HepG2 (cell line): Measurements from ENCODE around the gene BCKDHB. TPM values are rescaled to one million over a fixed set of nuclear protein-coding genes. Genes with fewer than 3 reads are reported as not detected.

ENCODE experiments used
- ATM ChIP-seq: fragments of 450-650 bp; IDR thresholded peaks from 2 replicates; pipeline ENCODE4 v1.7.1; 2017; ENCODE audit warnings: mild to moderate bottlenecking, borderline replicate concordance
- BHLHE40 ChIP-seq: IDR thresholded peaks from 2 replicates; pipeline ENCODE4 v1.6.1; 2011; ENCODE audit warnings: low read length, improper control_type of control experiment
- CTCF ChIP-seq: sonication (generic); formaldehyde crosslinking; IDR thresholded peaks from 2 replicates; pipeline ENCODE4 v1.5.0; 2020; ENCODE audit warnings: mild to moderate bottlenecking, missing genetic modification reagents, moderate library complexity
- EP300 ChIP-seq, 3 experiments: sonication (generic) in 1 of 3; formaldehyde crosslinking in 1 of 3; IDR thresholded peaks; 2 replicates each; pipeline versions ENCODE4 v1.5.1 to v1.6.1; 2011 to 2020; ENCODE audit warnings: low read depth in 2 of 3, low read length in 2 of 3, borderline replicate concordance in 1 of 3, improper control_type of control experiment in 1 of 3, mild to moderate bottlenecking in 1 of 3, missing genetic modification reagents in 1 of 3, moderate library complexity in 1 of 3
- ERF ChIP-seq: IDR thresholded peaks from 2 replicates; pipeline ENCODE4 v1.6.1; 2018; ENCODE audit warnings: missing biosample characterization, missing genetic modification reagents
- HDAC6 ChIP-seq: fragments of 200-600 bp; sonication (generic); IDR thresholded peaks from 2 replicates; pipeline ENCODE4 v1.7.0; 2017; ENCODE audit warnings: mild to moderate bottlenecking, antibody characterized with exemption, low read length, low read depth
- HMG20B ChIP-seq: conservative IDR thresholded peaks from 2 replicates; pipeline ENCODE4 v1.6.1; 2016; ENCODE audit warnings: missing genetic modification reagents, missing compliant biosample characterization
- HNF1B ChIP-seq: sonication (generic); formaldehyde crosslinking; IDR thresholded peaks from 2 replicates; pipeline ENCODE4 v1.5.1; 2020; ENCODE audit warnings: mild to moderate bottlenecking, moderate library complexity, missing genetic modification reagents
- NFAT5 ChIP-seq: sonication (generic); formaldehyde crosslinking; IDR thresholded peaks from 2 replicates; pipeline ENCODE4 v1.4.0; 2020; ENCODE audit warnings: missing genetic modification reagents
- NR0B2 ChIP-seq: sonication (generic); formaldehyde crosslinking; IDR thresholded peaks from 2 replicates; pipeline ENCODE4 v1.4.0; 2020; ENCODE audit warnings: mild to moderate bottlenecking, missing genetic modification reagents
- PAWR ChIP-seq: sonication (generic); formaldehyde crosslinking; IDR thresholded peaks from 2 replicates; pipeline ENCODE4 v1.4.0; 2020; ENCODE audit warnings: missing genetic modification reagents, mild to moderate bottlenecking, borderline replicate concordance
- PAX8 ChIP-seq: sonication (generic); formaldehyde crosslinking; IDR thresholded peaks from 2 replicates; pipeline ENCODE4 v1.8.0; 2022; ENCODE audit warnings: mild to moderate bottlenecking, missing genetic modification reagents, borderline replicate concordance
- SMC3 ChIP-seq: IDR thresholded peaks from 2 replicates; pipeline ENCODE4 v1.6.1; 2011; ENCODE audit warnings: low read length, improper control_type of control experiment
- STAG1 ChIP-seq: sonication (generic); formaldehyde crosslinking; IDR thresholded peaks from 2 replicates; pipeline ENCODE4 v1.4.0; 2020; ENCODE audit warnings: missing genetic modification reagents
- TBP ChIP-seq: sonication (generic); formaldehyde crosslinking; IDR thresholded peaks from 2 replicates; pipeline ENCODE4 v1.5.0; 2020; ENCODE audit warnings: missing genetic modification reagents
- U2AF1 ChIP-seq: fragments of 200-400 bp; formaldehyde crosslinking; optimal IDR thresholded peaks from 2 replicates; pipeline ENCODE3; 2017; ENCODE audit warnings: mild to moderate bottlenecking, low read depth, low read length
- ZFP36 ChIP-seq: fragments of 150-350 bp; IDR thresholded peaks from 2 replicates; pipeline ENCODE4 v1.6.1; 2018; ENCODE audit warnings: borderline replicate concordance, low read length, low read depth; ENCODE audit not compliant: partially characterized antibody
- ZNF546 ChIP-seq: sonication (generic); formaldehyde crosslinking; conservative IDR thresholded peaks from 2 replicates; pipeline ENCODE4 v1.8.1; 2023; ENCODE audit warnings: mild to moderate bottlenecking, missing genetic modification reagents
- ZNF562 ChIP-seq: sonication (generic); formaldehyde crosslinking; IDR thresholded peaks from 2 replicates; pipeline ENCODE4 v1.8.0; 2022; ENCODE audit warnings: missing genetic modification reagents, borderline replicate concordance
- polyA plus RNA-seq, 8 experiments: library from polyadenylated mRNA; depleted of rRNA in 3 of 8; stranded (reverse) in 7 of 8; unstranded in 1 of 8; fragments of >200 nt; fragmentation: Illumina TruSeq in 4 of 8; extraction: Trizol in 4 of 8; gene quantifications; 2 replicates each; pipeline versions ENCODE4 v1.2.1 to v1.2.3, GENCODE V29; 2011 to 2016; ENCODE audit warnings: low read depth in 4 of 8, missing spikeins in 1 of 8, mixed read lengths in 1 of 8; ENCODE audit not compliant: insufficient read depth in 1 of 8
- total RNA-seq, 5 experiments: library from RNA; depleted of rRNA; stranded (reverse); fragments of >200 nt; fragmentation: Illumina TruSeq; extraction: Trizol; gene quantifications; 2 replicates each; pipeline ENCODE4 v1.2.3, GENCODE V29; 2016; ENCODE audit warnings: low read depth in 1 of 5

BCKDHB gene
- total and polyA plus RNA-seq, 2 of the 13 experiments (the other 11 are each of a cell fraction or from before 2014, with no cell fraction given): 10.8 to 13.6 TPM

- TF ChIP-seq CTCF: peak; percentile 64
- no peak for TF ChIP-seq ZFP36
- no peak for TF ChIP-seq BHLHE40
- no peak for TF ChIP-seq U2AF1
- TF ChIP-seq PAWR: no peak
- peak; percentile 51 for TF ChIP-seq SMC3
- TF ChIP-seq NFAT5: no peak
- no peak for TF ChIP-seq EP300 (IDR thresholded peaks at IDR 0.05; ENCODE audit: low read depth in 2 of 2, low read length in 2 of 2)
- no peak for TF ChIP-seq EP300 (CRISPR knock-in tag; IDR thresholded peaks at IDR 0.05; ENCODE audit: borderline replicate concordance)
- no peak for TF ChIP-seq HDAC6
- no peak for TF ChIP-seq HNF1B (CRISPR knock-in tag)
- TF ChIP-seq PAX8 (CRISPR knock-in tag): no peak
- no peak for TF ChIP-seq NR0B2 (CRISPR knock-in tag)
- TF ChIP-seq ZNF562 (CRISPR knock-in tag): no peak
- no peak for TF ChIP-seq ATM
- no peak for TF ChIP-seq ERF
- TF ChIP-seq ZNF546 (CRISPR knock-in tag): no peak
- peak; percentile 81 for TF ChIP-seq STAG1 (CRISPR knock-in tag)
- TF ChIP-seq TBP (CRISPR knock-in tag): no peak
- TF ChIP-seq HMG20B (CRISPR knock-in tag): no peak
These were observed 108.1 kb downstream of the BCKDHB start (continued) for GRCh38 chr6:80214436-80215022.
